ENCODE data around the gene TCF4.

The TCF4 gene

GRCh38 chr18:55398858-55399257, 189.1 kb downstream of the TCF4 start:
- Histone ChIP-seq H3K9ac (ENCODE audit: low read depth, low read length) (no peak overlapping the region), H3K36me3 (ENCODE audit: insufficient read depth, low read length) (no peaks in the 10 kb centered on the region), H3K9me3 (ENCODE audit: control insufficient read depth, insufficient read depth, low read length) (no peaks in the 10 kb centered on the region), H3K4me1 (ENCODE audit: insufficient read depth, low read length) (peaks cover 35% of the 10 kb centered on the region)

DNA sequence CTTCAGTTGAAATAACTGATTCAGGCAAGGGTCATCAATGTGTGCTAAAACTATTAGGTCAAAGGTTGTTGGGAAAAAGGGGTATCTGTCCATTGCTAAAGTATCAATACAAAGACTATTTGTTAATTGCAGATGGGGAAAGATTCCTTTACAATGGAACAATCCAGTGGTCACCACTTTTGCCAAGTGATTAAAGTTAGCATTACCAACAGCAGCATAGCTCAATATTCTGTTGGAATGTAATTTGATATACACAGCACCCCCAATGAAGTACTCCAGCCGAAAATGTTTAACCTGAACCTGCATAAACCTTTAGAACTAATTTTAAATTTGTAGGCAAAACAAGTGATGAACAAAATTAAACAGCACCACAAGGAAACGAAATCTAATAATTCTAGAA, 191.0 kb downstream of the TCF4 start:
- no peaks in the 10 kb centered on the region for H3K9me3 ChIP-seq (ENCODE audit: control insufficient read depth, insufficient read depth, low read length)
- peaks cover 21% of the 10 kb centered on the region for H3K4me1 ChIP-seq (ENCODE audit: insufficient read depth, low read length)
- H3K9ac ChIP-seq (ENCODE audit: low read depth, low read length), result no peak overlapping the region
- H3K36me3 ChIP-seq (ENCODE audit: insufficient read depth, low read length), result no peaks in the 10 kb centered on the region

DNA sequence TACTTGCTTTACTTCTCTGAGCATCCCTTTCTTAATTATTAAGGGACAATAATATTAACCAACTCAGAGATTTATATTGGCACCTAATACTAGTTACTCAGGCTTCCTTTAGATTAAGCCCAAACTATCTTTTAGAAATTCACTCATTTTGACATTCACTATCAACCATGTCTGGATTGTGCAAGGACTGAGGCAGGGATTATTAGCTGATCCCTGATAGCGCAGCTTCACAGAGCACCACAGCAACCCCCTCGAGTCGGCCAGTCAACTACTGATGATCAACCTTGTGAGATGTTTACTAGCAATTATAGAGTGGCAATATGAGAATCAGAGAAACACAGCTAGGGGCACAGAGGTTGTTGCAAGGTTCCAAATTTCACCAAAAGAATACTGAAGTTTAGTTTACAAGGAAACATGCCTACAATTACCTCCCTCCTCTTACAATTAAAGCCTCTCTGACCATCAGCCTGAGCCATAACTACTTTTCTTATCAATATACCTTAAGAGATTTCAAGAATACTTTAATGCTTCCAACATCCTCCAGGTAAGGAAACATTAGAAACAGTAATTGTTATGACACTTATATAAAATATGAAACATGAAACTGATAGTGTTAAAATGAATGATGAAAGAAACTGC, 191.6 kb downstream of the TCF4 start:
- Histone ChIP-seq H3K9me3 (ENCODE audit: control insufficient read depth, insufficient read depth, low read length) (no peaks in the 10 kb centered on the region), H3K9ac (ENCODE audit: low read depth, low read length) (no peak overlapping the region), H3K36me3 (ENCODE audit: insufficient read depth, low read length) (no peaks in the 10 kb centered on the region), H3K4me1 (ENCODE audit: insufficient read depth, low read length) (peaks cover 15% of the 10 kb centered on the region)

DNA sequence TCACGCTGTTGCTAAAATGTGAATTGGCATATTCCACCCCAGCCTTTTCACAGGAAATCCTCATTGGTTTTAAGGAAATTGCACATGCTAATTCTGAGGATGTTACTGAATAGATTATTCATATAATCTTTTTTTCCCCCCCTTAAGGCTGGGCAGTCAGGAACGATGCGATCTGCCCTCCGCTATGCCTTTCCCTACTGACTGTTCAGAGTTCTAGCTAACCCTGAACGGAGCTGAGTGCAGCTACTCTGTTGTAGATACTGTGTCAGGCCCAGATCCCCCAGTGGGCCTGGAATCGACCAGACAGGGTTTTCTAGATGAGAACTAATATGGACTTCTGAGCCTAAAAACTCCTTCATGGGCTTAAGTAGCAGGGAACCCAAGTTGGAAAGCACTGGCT, 192.2 kb downstream of the TCF4 start:
- Histone ChIP-seq H3K4me1 (ENCODE audit: insufficient read depth, low read length) (peaks cover 9% of the 10 kb centered on the region), H3K36me3 (ENCODE audit: insufficient read depth, low read length) (no peaks in the 10 kb centered on the region), H3K9me3 (ENCODE audit: control insufficient read depth, insufficient read depth, low read length) (no peaks in the 10 kb centered on the region), H3K9ac (ENCODE audit: low read depth, low read length) (no peak overlapping the region)

- Histone ChIP-seq H3K9me3 (ENCODE audit: control insufficient read depth, insufficient read depth, low read length) (no peaks in the 10 kb centered on the region), H3K36me3 (ENCODE audit: insufficient read depth, low read length) (no peaks in the 10 kb centered on the region), H3K9ac (ENCODE audit: low read depth, low read length) (no peak overlapping the region), H3K4me1 (ENCODE audit: insufficient read depth, low read length) (no peaks in the 10 kb centered on the region)
Measured at GRCh38 chr18:55390898-55391297, 197.1 kb downstream of the TCF4 start.

- H3K9me3 ChIP-seq (ENCODE audit: control insufficient read depth, insufficient read depth, low read length), result peaks cover 3% of the 10 kb centered on the region; the same call in 1 of the 2 replicates
- no peak overlapping the region for H3K9ac ChIP-seq (ENCODE audit: low read depth, low read length)
- H3K4me1 ChIP-seq (ENCODE audit: insufficient read depth, low read length), result no peaks in the 10 kb centered on the region
- no peaks in the 10 kb centered on the region for H3K36me3 ChIP-seq (ENCODE audit: insufficient read depth, low read length)
Measured at GRCh38 chr18:55387139-55387984, 200.6 kb downstream of the TCF4 start.

DNA sequence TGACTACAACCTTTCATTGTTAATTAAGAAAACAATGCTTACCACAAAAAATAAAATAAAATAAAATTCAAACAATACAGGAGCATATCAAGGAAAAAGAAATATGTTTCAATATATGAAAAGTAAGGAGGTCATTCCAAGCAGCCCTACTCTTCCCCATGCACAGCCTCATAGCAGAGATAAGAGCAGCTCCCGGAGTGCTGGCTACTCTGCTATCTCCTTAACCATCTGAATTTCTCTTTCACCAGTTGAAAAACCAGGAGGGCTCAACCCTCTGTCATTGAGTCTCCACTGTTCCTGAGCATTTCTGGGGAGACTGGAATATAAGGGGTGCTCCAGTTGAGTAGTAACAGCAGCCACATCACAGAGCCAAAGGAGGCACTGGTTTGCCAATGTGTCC, 201.4 kb downstream of the TCF4 start:
- peaks cover 3% of the 10 kb centered on the region; the same call in 1 of the 2 replicates for H3K9me3 ChIP-seq (ENCODE audit: control insufficient read depth, insufficient read depth, low read length)
- no peaks in the 10 kb centered on the region for H3K36me3 ChIP-seq (ENCODE audit: insufficient read depth, low read length)
- H3K9ac ChIP-seq (ENCODE audit: low read depth, low read length), result no peak overlapping the region
- H3K4me1 ChIP-seq (ENCODE audit: insufficient read depth, low read length), result no peaks in the 10 kb centered on the region

DNA sequence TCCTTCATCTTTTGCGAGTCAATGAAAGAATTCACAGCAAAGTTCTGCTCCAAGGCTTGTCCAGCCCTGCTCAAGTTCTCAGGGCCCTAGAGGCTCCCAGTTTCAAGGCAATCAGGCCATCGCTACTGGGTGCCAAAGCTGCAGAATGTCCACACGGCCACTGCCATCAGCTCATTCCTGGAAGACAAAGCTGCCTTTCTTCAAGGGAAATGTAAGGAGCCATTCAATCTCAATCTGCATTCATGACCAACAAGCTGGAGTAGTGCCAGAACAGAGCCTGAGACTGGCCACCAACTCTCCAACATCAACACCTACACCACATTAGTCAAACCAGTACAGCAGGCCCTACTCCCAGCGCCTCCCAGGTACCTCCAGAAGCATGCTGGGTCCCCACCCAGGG, 202.2 kb downstream of the TCF4 start:
- H3K9ac ChIP-seq (ENCODE audit: low read depth, low read length), result no peak overlapping the region
- H3K36me3 ChIP-seq (ENCODE audit: insufficient read depth, low read length), result no peaks in the 10 kb centered on the region
- H3K9me3 ChIP-seq (ENCODE audit: control insufficient read depth, insufficient read depth, low read length), result peaks cover 3% of the 10 kb centered on the region; the same call in 1 of the 2 replicates
- H3K4me1 ChIP-seq (ENCODE audit: insufficient read depth, low read length), result no peaks in the 10 kb centered on the region

DNA sequence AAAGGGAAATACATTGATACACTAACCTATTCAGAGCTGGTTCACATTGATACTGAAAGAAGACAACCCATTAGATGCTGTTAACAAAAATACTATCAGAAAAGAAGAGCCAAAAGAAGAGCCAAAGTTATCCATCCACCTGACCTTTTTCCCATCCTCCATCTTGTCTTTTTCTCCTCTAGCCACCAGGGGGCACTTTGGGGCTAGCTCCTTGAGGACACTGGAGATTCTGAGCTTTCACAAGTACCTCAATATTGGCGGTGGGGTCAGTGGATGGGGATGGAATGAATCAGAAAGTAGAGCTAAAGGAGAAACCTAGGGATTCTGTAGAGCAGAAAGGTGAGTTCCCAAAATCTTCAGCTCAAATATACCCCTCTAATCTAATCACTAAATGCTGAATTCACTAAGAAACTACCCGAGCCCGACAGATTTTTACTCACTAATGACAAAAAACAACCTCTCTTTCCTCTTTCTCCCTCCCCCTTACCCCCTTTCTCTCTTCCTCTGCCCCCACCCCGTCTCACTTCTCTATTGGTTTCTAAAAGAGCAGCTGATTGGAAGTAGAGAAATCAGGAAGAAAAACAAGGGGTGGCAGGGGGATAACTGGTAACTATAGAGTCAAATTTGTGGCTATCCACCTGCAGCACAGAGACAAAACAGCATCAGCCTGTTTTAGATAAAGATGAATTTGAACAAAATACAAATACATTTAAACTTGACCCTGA, 203.3 kb downstream of the TCF4 start:
- Histone ChIP-seq H3K9ac (ENCODE audit: low read depth, low read length) (no peak overlapping the region), H3K36me3 (ENCODE audit: insufficient read depth, low read length) (no peaks in the 10 kb centered on the region), H3K4me1 (ENCODE audit: insufficient read depth, low read length) (no peaks in the 10 kb centered on the region), H3K9me3 (ENCODE audit: control insufficient read depth, insufficient read depth, low read length) (peaks cover 3% of the 10 kb centered on the region; the same call in 1 of the 2 replicates)

DNA sequence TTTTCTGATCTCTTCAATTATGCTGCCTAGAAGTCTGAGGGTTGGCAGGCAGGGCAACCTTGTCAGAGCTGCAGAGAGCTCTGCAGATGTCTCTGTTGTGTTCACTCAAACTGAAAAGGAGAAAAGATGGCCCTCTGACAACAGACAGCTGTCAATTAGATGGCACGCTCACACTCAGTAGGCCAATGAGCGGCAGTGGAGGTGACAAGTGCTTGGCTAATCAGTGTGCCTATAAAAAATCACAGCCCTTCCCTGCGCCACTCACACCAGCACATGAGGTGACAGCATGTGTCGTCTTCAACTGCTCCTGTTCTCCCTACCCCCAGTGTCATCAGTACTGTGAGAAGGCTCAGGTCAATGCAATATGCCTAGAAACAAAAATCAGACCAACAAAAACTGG, 203.9 kb downstream of the TCF4 start:
- Histone ChIP-seq H3K9ac (ENCODE audit: low read depth, low read length) (no peak overlapping the region), H3K4me1 (ENCODE audit: insufficient read depth, low read length) (no peaks in the 10 kb centered on the region), H3K36me3 (ENCODE audit: insufficient read depth, low read length) (no peaks in the 10 kb centered on the region), H3K9me3 (ENCODE audit: control insufficient read depth, insufficient read depth, low read length) (peaks cover 3% of the 10 kb centered on the region; the same call in 1 of the 2 replicates)

GRCh38 chr18:55382277-55382805, 205.7 kb downstream of the TCF4 start:
- Histone ChIP-seq H3K4me1 (ENCODE audit: insufficient read depth, low read length) (no peaks in the 10 kb centered on the region), H3K9me3 (ENCODE audit: control insufficient read depth, insufficient read depth, low read length) (peaks cover 3% of the 10 kb centered on the region; the same call in 1 of the 2 replicates), H3K36me3 (ENCODE audit: insufficient read depth, low read length) (no peaks in the 10 kb centered on the region), H3K9ac (ENCODE audit: low read depth, low read length) (no peak overlapping the region)

GRCh38 chr18:55381277-55381676, 206.7 kb downstream of the TCF4 start:
- Histone ChIP-seq H3K9ac (ENCODE audit: low read depth, low read length) (no peak overlapping the region), H3K9me3 (ENCODE audit: control insufficient read depth, insufficient read depth, low read length) (peaks cover 3% of the 10 kb centered on the region; the same call in 1 of the 2 replicates), H3K4me1 (ENCODE audit: insufficient read depth, low read length) (no peaks in the 10 kb centered on the region), H3K36me3 (ENCODE audit: insufficient read depth, low read length) (no peaks in the 10 kb centered on the region)

DNA sequence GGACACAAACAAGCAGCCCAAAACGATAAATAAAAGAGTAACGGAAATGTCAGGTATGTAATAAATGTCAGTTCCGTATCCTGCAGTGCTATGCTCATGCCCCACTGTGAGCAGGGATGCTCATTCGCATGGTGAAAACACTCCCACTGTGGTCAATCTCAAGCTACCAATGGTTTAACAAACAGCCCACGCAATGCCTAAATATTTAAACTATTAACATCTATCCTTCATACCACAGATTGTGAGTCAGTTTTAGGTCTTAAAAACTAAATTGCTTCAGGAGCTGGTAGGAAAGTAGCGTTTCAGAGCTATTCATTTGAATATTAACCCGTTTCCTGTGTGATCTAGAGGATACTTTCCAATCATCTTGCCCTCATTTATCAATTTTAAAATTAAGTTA, 207.4 kb downstream of the TCF4 start:
- no peaks in the 10 kb centered on the region for H3K36me3 ChIP-seq (ENCODE audit: insufficient read depth, low read length)
- no peak overlapping the region for H3K9ac ChIP-seq (ENCODE audit: low read depth, low read length)
- no peaks in the 10 kb centered on the region for H3K4me1 ChIP-seq (ENCODE audit: insufficient read depth, low read length)
- H3K9me3 ChIP-seq (ENCODE audit: control insufficient read depth, insufficient read depth, low read length), result peaks cover 3% of the 10 kb centered on the region; the same call in 1 of the 2 replicates

- Histone ChIP-seq H3K4me1 (ENCODE audit: insufficient read depth, low read length) (no peaks in the 10 kb centered on the region), H3K9me3 (ENCODE audit: control insufficient read depth, insufficient read depth, low read length) (peaks cover 3% of the 10 kb centered on the region; the same call in 1 of the 2 replicates), H3K36me3 (ENCODE audit: insufficient read depth, low read length) (no peaks in the 10 kb centered on the region), H3K9ac (ENCODE audit: low read depth, low read length) (no peak overlapping the region)
Measured at GRCh38 chr18:55376387-55376786, 211.6 kb downstream of the TCF4 start.
